ENCODE data around the gene ANKRD13D. TPM values are rescaled to one million over a fixed set of nuclear protein-coding genes. Genes with fewer than 3 reads are reported as not detected.

ANKRD13D gene
- total and polyA plus RNA-seq, 2 of the 8 experiments (the other 6 are each of a cell fraction or from before 2014, with no cell fraction given), result 24.9 to 26.5 TPM

DNA sequence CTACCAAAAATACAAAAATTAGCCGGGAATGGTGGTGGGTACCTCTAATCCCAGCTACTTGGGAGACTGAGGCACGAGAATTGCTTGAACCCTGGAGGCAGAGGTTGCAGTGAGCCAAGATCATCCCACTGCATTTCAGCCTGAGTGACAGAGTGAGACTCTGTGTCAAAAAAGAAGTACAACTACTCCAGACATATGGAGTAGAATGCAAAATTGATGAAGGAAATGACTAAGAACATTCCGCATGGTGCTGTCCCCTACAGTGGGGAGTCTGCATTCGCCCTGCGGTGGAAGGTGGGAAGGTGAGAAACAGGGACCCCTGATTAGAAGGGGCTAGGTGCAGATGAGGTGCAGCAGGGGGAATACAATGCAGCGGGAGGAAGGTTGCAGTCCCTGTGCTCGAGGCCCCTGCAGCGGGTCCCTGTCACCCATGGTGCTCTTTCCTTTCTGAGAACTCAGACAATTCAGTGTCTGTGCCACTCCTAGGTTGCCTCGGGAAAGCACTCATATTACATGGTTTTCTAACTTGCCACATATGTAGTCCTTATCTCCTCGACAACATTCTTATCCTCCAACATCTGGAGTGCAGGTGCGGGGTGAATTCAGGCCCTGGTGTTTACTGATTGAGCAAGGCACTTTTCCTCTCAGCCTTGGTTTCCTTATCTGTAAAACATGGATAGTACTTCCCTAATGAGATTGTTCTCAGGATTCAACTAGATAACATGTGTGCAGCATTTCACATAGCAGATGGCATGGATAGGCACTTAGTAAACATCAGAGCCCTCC lies 59.1 kb downstream of the ANKRD13D start (continued):
- TF ChIP-seq, protein P1, sequence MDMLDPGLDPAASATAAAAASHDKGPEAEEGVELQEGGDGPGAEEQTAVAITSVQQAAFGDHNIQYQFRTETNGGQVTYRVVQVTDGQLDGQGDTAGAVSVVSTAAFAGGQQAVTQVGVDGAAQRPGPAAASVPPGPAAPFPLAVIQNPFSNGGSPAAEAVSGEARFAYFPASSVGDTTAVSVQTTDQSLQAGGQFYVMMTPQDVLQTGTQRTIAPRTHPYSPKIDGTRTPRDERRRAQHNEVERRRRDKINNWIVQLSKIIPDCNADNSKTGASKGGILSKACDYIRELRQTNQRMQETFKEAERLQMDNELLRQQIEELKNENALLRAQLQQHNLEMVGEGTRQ (IDR thresholded peaks at IDR 0.05; ENCODE audit: low read length), result no peak
- TF ChIP-seq BRCA1 (IDR thresholded peaks at IDR 0.05; ENCODE audit: low read depth, low read length) (no peak), SUZ12 (IDR thresholded peaks at IDR 0.05; ENCODE audit: low read length) (no peak), SIRT6 (IDR thresholded peaks at IDR 0.05; ENCODE audit: low read length) (no peak), NANOG (IDR thresholded peaks at IDR 0.05; ENCODE audit: insufficient read depth, low read depth, low read length, poor library complexity, severe bottlenecking) (no peak), SP4 (IDR thresholded peaks at IDR 0.05; ENCODE audit: low read length) (no peak), SRF (IDR thresholded peaks at IDR 0.05; ENCODE audit: low read depth, low read length) (no peak), KDM1A (IDR thresholded peaks at IDR 0.05; ENCODE audit: borderline replicate concordance, low read length) (no peak), RXRA (IDR thresholded peaks at IDR 0.05; ENCODE audit: insufficient read depth, low read depth, low read length) (no peak), TAF1 (IDR thresholded peaks at IDR 0.05; ENCODE audit: low read depth, low read length) (no peak)
